Panc1 (cell line): ENCODE results near the gene REC114. TPM values are rescaled to one million over a fixed set of nuclear protein-coding genes. Genes with fewer than 3 reads are reported as not detected.

Experiments
- ATAC-seq: fragments of 200-7000 bp; cut with Tn5 transposase; 2 replicates; pipeline ENCODE4 v1.9.1; 2020; ENCODE audit warnings: mild to moderate bottlenecking, moderate library complexity
- BruUV-seq: library from RNA; stranded (reverse); fragments of 400-500 nt; replicated peaks from 2 replicates; lab custom pipeline; 2021; lab: Mats Ljungman, UMichigan
- CTCF ChIA-PET: fragments of 300-600 bp; sonication (Branson Sonifier 250); formaldehyde crosslinking; loops from one replicate; lab custom pipeline; 2022; ENCODE audit warnings: antibody characterized with exemption; lab: Charles Lee
- POLR2A ChIA-PET: fragments of 300-600 bp; sonication (Branson Sonifier 250); formaldehyde crosslinking; loops from one replicate; lab custom pipeline; 2022; ENCODE audit warnings: antibody characterized with exemption; lab: Charles Lee
- DNase-seq: peaks from one replicate; pipeline ENCODE4 v3.0.0-alpha.2; 2010; ENCODE audit warnings: low read depth, low spot score
- H3K27ac ChIP-seq: 2 replicates; pipeline ENCODE4 v1.5.1; 2011; ENCODE audit warnings: mild to moderate bottlenecking, low read length, inconsistent platforms
- H3K27me3 ChIP-seq: fragments of 200-500 bp; sonication (Bioruptor generic); 2 replicates; pipeline ENCODE4 v1.6.0; 2014; ENCODE audit warnings: low read length, inconsistent platforms; ENCODE audit not compliant: control insufficient read depth, insufficient read depth
- H3K36me3 ChIP-seq: fragments of 200-500 bp; sonication (Bioruptor generic); 2 replicates; pipeline ENCODE4 v1.5.1; 2014; ENCODE audit warnings: inconsistent platforms, mild to moderate bottlenecking, low read length, moderate library complexity; ENCODE audit not compliant: control insufficient read depth, insufficient read depth
- H3K4me1 ChIP-seq: 2 replicates; pipeline ENCODE4 v1.5.1; 2011; ENCODE audit warnings: inconsistent platforms, mild to moderate bottlenecking, low read length, moderate library complexity; ENCODE audit not compliant: control insufficient read depth, insufficient read depth
- H3K4me3 ChIP-seq, 2 experiments: 2 replicates each; pipeline ENCODE4 v1.5.1; 2011 to 2012; ENCODE audit warnings: low read depth in 2 of 2, low read length in 2 of 2, mild to moderate bottlenecking in 2 of 2, inconsistent platforms in 1 of 2, moderate library complexity in 1 of 2
- H3K9me3 ChIP-seq: fragments of 200-500 bp; sonication (Bioruptor generic); 2 replicates; pipeline ENCODE4 v1.5.1; 2014; ENCODE audit warnings: low read depth, mild to moderate bottlenecking, inconsistent platforms, low read length, moderate library complexity; ENCODE audit not compliant: control insufficient read depth, insufficient read depth
- POLR2AphosphoS5 ChIP-seq: IDR thresholded peaks from 2 replicates; pipeline ENCODE4 v1.6.1; 2012; ENCODE audit warnings: mild to moderate bottlenecking, low read depth, low read length, moderate library complexity
- SIN3A ChIP-seq: IDR thresholded peaks from 2 replicates; pipeline ENCODE4 v1.6.1; 2012; ENCODE audit warnings: low read depth, mild to moderate bottlenecking, low read length, moderate library complexity, borderline replicate concordance; ENCODE audit not compliant: insufficient read depth
- TCF7L2 ChIP-seq: IDR thresholded peaks from 2 replicates; pipeline ENCODE4 v1.6.1; 2011; ENCODE audit warnings: mild to moderate bottlenecking, low read depth, low read length, inconsistent platforms
- in situ Hi-C: cut with HindIII; loops from 2 replicates; pipeline ENCODE4 v1.10.0; 2016; ENCODE audit warnings: low sequenced_read_pairs, low pct_unique_long_range_greater_than_20kb
- intact Hi-C: fragments of 100-400 bp; cut with micrococcal nuclease; formaldehyde crosslinking; loops from one replicate; pipeline ENCODE4 v1.10.0; 2022; ENCODE audit not compliant: unreplicated experiment
- total RNA-seq: library from RNA; stranded (reverse); gene quantifications from one replicate; pipeline ENCODE4 v1.2.1, GENCODE V29; 2021; ENCODE audit not compliant: unreplicated experiment
- TF ChIP-seq, protein P1 (sequence below): fragments of 450-650 bp; IDR thresholded peaks from 2 replicates; pipeline ENCODE4 v1.5.1; 2017; ENCODE audit warnings: mild to moderate bottlenecking
- TF ChIP-seq, protein P2 (sequence below), 2 experiments: IDR thresholded peaks; 2 replicates each; pipeline ENCODE4 v1.6.1; 2011 to 2012; ENCODE audit warnings: low read depth in 2 of 2, control low read depth in 1 of 2, low read length in 1 of 2, mild to moderate bottlenecking in 1 of 2, moderate library complexity in 1 of 2; ENCODE audit not compliant: insufficient read depth in 1 of 2

Gene REC114
- total RNA-seq, 1 experiment from 2014 or later: not detected

DNA sequence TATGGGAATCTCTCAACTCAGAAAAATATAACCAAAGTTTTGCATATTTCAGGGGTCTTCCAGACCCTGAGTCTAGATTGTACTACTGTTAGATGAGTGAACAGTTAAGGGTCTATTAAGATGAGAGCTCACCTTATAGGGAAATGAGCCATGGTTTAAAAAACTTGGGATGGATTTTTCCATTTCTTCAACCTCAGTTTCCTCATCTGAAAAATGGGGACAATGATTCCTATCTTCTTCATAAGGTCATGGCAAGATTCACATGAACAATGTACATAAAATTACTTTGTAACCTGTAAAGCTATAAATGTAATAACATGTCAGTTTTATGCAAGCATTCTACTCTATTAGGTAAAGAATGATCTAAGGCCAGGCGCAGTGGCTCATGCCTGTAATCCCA lies 161.5 kb downstream of the REC114 start:
- BruUV-seq: no TSS peak
- TF ChIP-seq, protein P1, sequence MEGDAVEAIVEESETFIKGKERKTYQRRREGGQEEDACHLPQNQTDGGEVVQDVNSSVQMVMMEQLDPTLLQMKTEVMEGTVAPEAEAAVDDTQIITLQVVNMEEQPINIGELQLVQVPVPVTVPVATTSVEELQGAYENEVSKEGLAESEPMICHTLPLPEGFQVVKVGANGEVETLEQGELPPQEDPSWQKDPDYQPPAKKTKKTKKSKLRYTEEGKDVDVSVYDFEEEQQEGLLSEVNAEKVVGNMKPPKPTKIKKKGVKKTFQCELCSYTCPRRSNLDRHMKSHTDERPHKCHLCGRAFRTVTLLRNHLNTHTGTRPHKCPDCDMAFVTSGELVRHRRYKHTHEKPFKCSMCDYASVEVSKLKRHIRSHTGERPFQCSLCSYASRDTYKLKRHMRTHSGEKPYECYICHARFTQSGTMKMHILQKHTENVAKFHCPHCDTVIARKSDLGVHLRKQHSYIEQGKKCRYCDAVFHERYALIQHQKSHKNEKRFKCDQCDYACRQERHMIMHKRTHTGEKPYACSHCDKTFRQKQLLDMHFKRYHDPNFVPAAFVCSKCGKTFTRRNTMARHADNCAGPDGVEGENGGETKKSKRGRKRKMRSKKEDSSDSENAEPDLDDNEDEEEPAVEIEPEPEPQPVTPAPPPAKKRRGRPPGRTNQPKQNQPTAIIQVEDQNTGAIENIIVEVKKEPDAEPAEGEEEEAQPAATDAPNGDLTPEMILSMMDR: no peak
- TF ChIP-seq SIN3A (no peak), TCF7L2 (no peak), POLR2AphosphoS5 (no peak)
- TF ChIP-seq, protein P2, sequence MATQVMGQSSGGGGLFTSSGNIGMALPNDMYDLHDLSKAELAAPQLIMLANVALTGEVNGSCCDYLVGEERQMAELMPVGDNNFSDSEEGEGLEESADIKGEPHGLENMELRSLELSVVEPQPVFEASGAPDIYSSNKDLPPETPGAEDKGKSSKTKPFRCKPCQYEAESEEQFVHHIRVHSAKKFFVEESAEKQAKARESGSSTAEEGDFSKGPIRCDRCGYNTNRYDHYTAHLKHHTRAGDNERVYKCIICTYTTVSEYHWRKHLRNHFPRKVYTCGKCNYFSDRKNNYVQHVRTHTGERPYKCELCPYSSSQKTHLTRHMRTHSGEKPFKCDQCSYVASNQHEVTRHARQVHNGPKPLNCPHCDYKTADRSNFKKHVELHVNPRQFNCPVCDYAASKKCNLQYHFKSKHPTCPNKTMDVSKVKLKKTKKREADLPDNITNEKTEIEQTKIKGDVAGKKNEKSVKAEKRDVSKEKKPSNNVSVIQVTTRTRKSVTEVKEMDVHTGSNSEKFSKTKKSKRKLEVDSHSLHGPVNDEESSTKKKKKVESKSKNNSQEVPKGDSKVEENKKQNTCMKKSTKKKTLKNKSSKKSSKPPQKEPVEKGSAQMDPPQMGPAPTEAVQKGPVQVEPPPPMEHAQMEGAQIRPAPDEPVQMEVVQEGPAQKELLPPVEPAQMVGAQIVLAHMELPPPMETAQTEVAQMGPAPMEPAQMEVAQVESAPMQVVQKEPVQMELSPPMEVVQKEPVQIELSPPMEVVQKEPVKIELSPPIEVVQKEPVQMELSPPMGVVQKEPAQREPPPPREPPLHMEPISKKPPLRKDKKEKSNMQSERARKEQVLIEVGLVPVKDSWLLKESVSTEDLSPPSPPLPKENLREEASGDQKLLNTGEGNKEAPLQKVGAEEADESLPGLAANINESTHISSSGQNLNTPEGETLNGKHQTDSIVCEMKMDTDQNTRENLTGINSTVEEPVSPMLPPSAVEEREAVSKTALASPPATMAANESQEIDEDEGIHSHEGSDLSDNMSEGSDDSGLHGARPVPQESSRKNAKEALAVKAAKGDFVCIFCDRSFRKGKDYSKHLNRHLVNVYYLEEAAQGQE (IDR thresholded peaks at IDR 0.05; ENCODE audit: insufficient read depth in 1 of 2, low read depth in 2 of 2, low read length in 1 of 2): no peak
- Histone ChIP-seq H3K27ac (no peak overlapping the region), H3K4me3 (no peak overlapping the region), H3K27me3 (no peaks in the 10 kb centered on the region), H3K36me3 (no peaks in the 10 kb centered on the region), H3K9me3 (no peaks in the 10 kb centered on the region), H3K4me1 (peaks cover 33% of the 10 kb centered on the region)
- no peak for DNase-seq
- ChIA-PET POLR2A (no interaction called here), CTCF (no interaction called here)
- ATAC-seq: no peak
- in situ Hi-C loops (no loop called here), intact Hi-C loops (no loop called here)

DNA sequence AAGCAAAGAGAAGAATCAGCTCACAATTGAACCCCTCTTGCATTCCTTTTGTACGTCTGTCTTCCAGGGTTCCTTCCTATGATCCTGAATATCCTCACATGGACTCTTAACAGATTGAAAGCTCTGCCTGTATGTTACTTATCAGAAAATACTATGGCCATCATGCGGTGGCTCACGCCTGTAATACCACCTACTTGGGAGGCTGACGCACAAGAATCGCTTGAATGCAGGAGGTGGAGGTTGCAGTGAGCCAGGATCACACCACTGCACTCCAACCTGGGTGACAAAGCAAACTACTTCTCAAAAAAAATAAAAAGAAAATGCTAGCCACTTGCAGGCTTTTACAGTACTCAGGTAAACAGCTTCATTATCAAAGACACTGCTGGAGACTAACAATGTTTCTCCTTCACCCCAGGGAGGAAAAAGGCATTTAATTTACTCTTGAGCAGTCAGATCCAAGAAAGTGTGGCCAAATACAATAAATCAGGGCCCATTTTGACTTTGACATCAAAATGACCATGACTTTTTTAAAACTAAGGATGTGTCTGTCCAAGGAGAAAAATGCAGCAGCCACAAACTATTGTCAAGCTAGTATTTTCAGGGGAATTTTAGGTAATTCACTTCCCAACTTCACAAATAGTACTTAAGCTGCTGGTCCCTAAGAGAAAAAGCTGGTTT lies 162.9 kb downstream of the REC114 start:
- intact Hi-C loops (no loop called here), in situ Hi-C loops (no loop called here)
- H3K27ac ChIP-seq: no peak overlapping the region
- peaks cover 25% of the 10 kb centered on the region for H3K4me1 ChIP-seq
- H3K27me3 ChIP-seq: no peaks in the 10 kb centered on the region
- no peak overlapping the region for H3K4me3 ChIP-seq
- H3K9me3 ChIP-seq: no peaks in the 10 kb centered on the region
- TF ChIP-seq SIN3A (no peak), POLR2AphosphoS5 (no peak), TCF7L2 (no peak)
- TF ChIP-seq, protein P2 (IDR thresholded peaks at IDR 0.05; ENCODE audit: insufficient read depth in 1 of 2, low read depth in 2 of 2, low read length in 1 of 2): no peak
- TF ChIP-seq, protein P1: no peak
- BruUV-seq: no TSS peak
- no peaks in the 10 kb centered on the region for H3K36me3 ChIP-seq
- DNase-seq (no peak), ATAC-seq (no peak)
- ChIA-PET POLR2A (no interaction called here), CTCF (interaction anchor here (0.6 kb wide), 1 partner anchor 46 kb away, joined by 4 read pairs; no protein-coding TSS in a partner anchor)
